NCI-H1930 (cell line): Measurements from ENCODE around the gene MPRIP.

ENCODE experiments used
- DNase-seq, 2 experiments: peaks; one replicate each; lab custom pipeline; 2025; lab: John Stamatoyannopoulos, UW

MPRIP gene

GRCh38 chr17:17237026-17237799, 195.0 kb downstream of the MPRIP start, which contains the start of gene FLCN:
Gene FLCN, minus strand, starts transcription at chr17:17237168. Its CDS starts 9,031 bp downstream, at chr17:17228137.
- DNase-seq, result peak; percentile 68 to 86

DNA sequence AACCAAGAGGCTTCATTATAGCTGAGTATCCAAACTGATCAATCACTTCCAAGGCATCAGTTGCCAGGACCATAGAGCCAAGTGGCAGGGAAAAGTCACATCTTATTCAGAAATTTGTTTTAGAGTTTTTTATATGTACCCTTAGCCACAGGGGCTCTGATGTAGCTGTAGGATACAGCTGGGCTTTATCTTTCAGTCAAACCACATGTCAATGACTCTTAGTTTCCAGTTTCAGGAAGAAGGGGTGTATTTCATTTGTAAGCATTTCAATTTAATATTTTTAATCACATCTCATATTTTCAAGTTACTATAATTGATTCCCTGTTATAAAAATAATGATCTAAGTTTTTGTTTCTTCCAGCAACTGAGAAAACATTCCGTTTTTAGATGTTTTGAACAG, 197.6 kb downstream of the MPRIP start:
- no peak for DNase-seq

DNA sequence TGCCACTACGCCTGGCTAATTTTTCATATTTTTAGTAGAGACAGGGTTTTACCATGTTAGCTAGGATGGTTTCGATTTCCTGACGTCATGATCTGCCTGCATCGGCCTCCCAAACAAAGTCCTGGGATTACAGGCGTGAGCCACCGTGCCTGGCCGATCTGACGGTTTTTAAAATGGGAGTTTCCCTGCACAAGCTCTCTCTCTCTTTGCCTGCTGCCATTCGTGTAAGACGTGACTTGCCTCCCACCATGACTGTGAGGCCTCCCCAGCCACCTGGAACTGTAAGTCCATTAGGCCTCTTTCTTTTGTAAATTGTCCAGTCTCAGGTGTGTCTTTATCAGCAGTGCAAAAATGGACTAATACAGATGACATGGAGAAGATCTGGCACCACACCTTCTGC, 199.4 kb downstream of the MPRIP start:
- DNase-seq, result no peak

GRCh38 chr17:17242246-17242645, 200.0 kb downstream of the MPRIP start:
- DNase-seq, result no peak
